K562 (cell line): Measurements from ENCODE around the gene ARMC8. TPM values are rescaled to one million over a fixed set of nuclear protein-coding genes. Genes with fewer than 3 reads are reported as not detected.

ENCODE experiments used
- AFF1 ChIP-seq, 2 experiments: fragments of 450-650 bp; IDR thresholded peaks; 2 replicates each; pipeline ENCODE4 v1.6.1; 2018; ENCODE audit warnings: mild to moderate bottlenecking in 2 of 2, low read depth in 1 of 2; ENCODE audit not compliant: partially characterized antibody in 2 of 2
- CTBP1 ChIP-seq: fragments of 450-650 bp; IDR thresholded peaks from 2 replicates; pipeline ENCODE4 v1.6.1; 2016; ENCODE audit warnings: borderline replicate concordance
- E2F1 ChIP-seq: sonication (generic); formaldehyde crosslinking; IDR thresholded peaks from 2 replicates; pipeline ENCODE4 v1.8.1; 2023; ENCODE audit warnings: mild to moderate bottlenecking, missing genetic modification reagents, moderate library complexity
- KDM5B ChIP-seq: fragments of 200-600 bp; sonication (generic); IDR thresholded peaks from 2 replicates; pipeline ENCODE4 v1.6.1; 2012; ENCODE audit warnings: low read depth, mild to moderate bottlenecking, moderate library complexity, low read length, control low read depth, inconsistent platforms; ENCODE audit not compliant: insufficient replicate concordance
- RBM22 ChIP-seq: fragments of 200-400 bp; formaldehyde crosslinking; IDR thresholded peaks from 2 replicates; pipeline ENCODE4 v1.6.1; 2018; ENCODE audit warnings: low read length, low read depth; ENCODE audit not compliant: poor library complexity, severe bottlenecking
- REST ChIP-seq, 2 experiments: fragments of 450-650 bp; formaldehyde crosslinking in 1 of 2; IDR thresholded peaks; 2 replicates each; pipeline versions ENCODE4 v1.4.0 to v1.6.1; 2014 to 2020; ENCODE audit warnings: mild to moderate bottlenecking in 2 of 2, borderline replicate concordance in 1 of 2, low read depth in 1 of 2
- TFAP4 ChIP-seq: sonication (generic); formaldehyde crosslinking; IDR thresholded peaks from 2 replicates; pipeline ENCODE4 v1.8.0; 2022; ENCODE audit warnings: missing genetic modification reagents, mild to moderate bottlenecking, moderate library complexity, borderline replicate concordance
- ZKSCAN8 ChIP-seq: fragments of 200-800 bp; sonication (Bioruptor generic); IDR thresholded peaks from 2 replicates; pipeline ENCODE4 v1.6.1; 2016; ENCODE audit warnings: missing genetic modification characterization, missing compliant biosample characterization
- ZNF124 ChIP-seq: sonication (generic); formaldehyde crosslinking; IDR thresholded peaks from 2 replicates; pipeline ENCODE4 v1.8.1; 2022; ENCODE audit warnings: missing genetic modification reagents
- ZNF146 ChIP-seq: IDR thresholded peaks from one replicate; pipeline ENCODE4 v1.6.1; 2018; ENCODE audit warnings: missing compliant biosample characterization; ENCODE audit not compliant: unreplicated experiment
- ZNF707 ChIP-seq: fragments of 250-450 bp; sonication (Bioruptor Pico); conservative IDR thresholded peaks from 2 replicates; pipeline ENCODE4 v1.8.0; 2022; ENCODE audit warnings: inconsistent platforms, mild to moderate bottlenecking, moderate library complexity
- ZNF75A ChIP-seq: fragments of 450-650 bp; formaldehyde crosslinking; IDR thresholded peaks from 2 replicates; pipeline ENCODE4 v1.4.0; 2020; ENCODE audit warnings: mild to moderate bottlenecking
- ZNF764 ChIP-seq: fragments of 250-450 bp; sonication (Bioruptor Pico); IDR thresholded peaks from 2 replicates; pipeline ENCODE4 v1.4.0; 2020; ENCODE audit warnings: low read depth, mild to moderate bottlenecking, moderate library complexity
- polyA plus RNA-seq, 8 experiments: library from polyadenylated mRNA; depleted of rRNA in 4 of 8; stranded (reverse) in 5 of 8; unstranded in 3 of 8; fragments of >200 nt; fragmentation: Nextera tagmentation in 2 of 8; fragmentation: Illumina TruSeq in 1 of 8; extraction: Ambion mirVana in 2 of 8; extraction: Trizol in 1 of 8; gene quantifications; 2 replicates each; pipeline versions ENCODE4 v1.2.1 to v1.2.3, GENCODE V29; 2011 to 2014; ENCODE audit warnings: inconsistent platforms in 1 of 8, missing spikeins in 1 of 8
- total RNA-seq, 7 experiments: library from RNA; depleted of rRNA in 6 of 7; stranded (reverse); fragments of >200 nt in 6 of 7; fragmentation: Illumina TruSeq in 2 of 7; extraction: Trizol in 2 of 7; gene quantifications; 2 replicates each; pipeline versions ENCODE4 v1.2.1 to v1.2.3, GENCODE V29; 2011 to 2021; ENCODE audit warnings: low replicate concordance in 1 of 7

ARMC8 gene
- total and polyA plus RNA-seq, 9 of the 15 experiments (the other 6 are each of a cell fraction or from before 2014, with no cell fraction given), result 22.4 to 76.1 (median 37.3) TPM

GRCh38 chr3:138197058-138197457, 10.0 kb downstream of the ARMC8 start (continued):
- TF ChIP-seq REST (IDR thresholded peaks at IDR 0.05; ENCODE audit: borderline replicate concordance) (peak; percentile 99), REST (CRISPR knock-in tag; IDR thresholded peaks at IDR 0.05; ENCODE audit: low read depth) (peak; percentile 94), CTBP1 (peak; percentile 35; the same call in 1 of the 2 replicates), TFAP4 (CRISPR knock-in tag) (peak; percentile 72), ZNF146 (CRISPR knock-in tag) (no peak), AFF1 (IDR thresholded peaks at IDR 0.05; ENCODE audit: low read depth in 1 of 2, partially characterized antibody in 2 of 2) (peak in 1 of 2 experiments; percentile 92), ZKSCAN8 (CRISPR knock-in tag) (no peak), ZNF124 (CRISPR knock-in tag) (no peak), KDM5B (no peak), ZNF707 (CRISPR knock-in tag) (no peak), ZNF764 (no peak), E2F1 (no peak), RBM22 (no peak), ZNF75A (no peak)
